Adrenal gland (tissue), 5 donors: ENCODE results near the gene LLGL1.

ENCODE experiments used
- CTCF ChIP-seq, 6 experiments: fragments of 450-650 bp in 4 of 6; fragments of 200-600 bp in 2 of 6; sonication (generic) in 1 of 6; IDR thresholded peaks; 1 replicate in 5 of 6; 2 replicates in 1 of 6; pipeline versions ENCODE4 v1.5.1 to v1.8.0; 2016 to 2021; ENCODE audit warnings: antibody characterized with exemption in 6 of 6, mild to moderate bottlenecking in 2 of 6, moderate library complexity in 1 of 6
- POLR2A ChIP-seq, 2 donors: fragments of 450-650 bp; IDR thresholded peaks; one replicate each; pipeline ENCODE4 v1.6.1; 2017; ENCODE audit warnings: antibody characterized with exemption in 2 of 2, mild to moderate bottlenecking in 2 of 2, moderate library complexity in 1 of 2
- donor health status: DM: no; HTN: no; CAD: no.

GRCh38 chr17:18225121-18225641 lies at the start of gene LLGL1:
- no peak for TF ChIP-seq POLR2A (IDR thresholded peaks at IDR 0.05)
- TF ChIP-seq CTCF (IDR thresholded peaks at IDR 0.05), result no peak
